ENCODE measurements around the gene FERMT2. TPM values are rescaled to one million over a fixed set of nuclear protein-coding genes. Genes with fewer than 3 reads are reported as not detected.

FERMT2 gene
- total and polyA plus RNA-seq, 4 donors, result 23.9 to 51.3 (median 40.4) TPM

DNA sequence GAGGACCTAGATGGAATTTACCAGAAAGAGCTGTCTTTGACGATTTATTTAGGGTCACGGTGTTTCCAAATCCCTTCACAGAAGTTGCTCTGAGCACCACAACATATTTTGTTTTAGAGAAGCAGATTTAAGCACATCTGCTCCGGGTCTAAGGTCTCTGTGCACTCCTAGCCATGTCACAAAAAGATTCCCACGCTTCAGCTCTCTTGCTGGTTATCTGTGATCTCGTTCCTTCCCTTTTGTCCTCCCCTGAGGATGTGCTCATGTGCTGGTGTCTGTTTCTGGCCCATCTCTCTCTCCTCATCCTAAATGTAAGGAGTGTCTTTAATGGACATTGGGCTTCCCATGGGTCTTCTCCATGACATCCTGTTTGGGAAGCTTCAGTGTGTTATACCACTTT lies 105.8 kb downstream of the FERMT2 start:
- Histone ChIP-seq H3K4me1 (ENCODE audit: control insufficient read depth in 4 of 4, insufficient read depth in 4 of 4, low read length in 3 of 4) (peaks cover 0 to 13% (median 5%) of the 10 kb centered on the region in 4 donors), H3K9ac (ENCODE audit: low read depth in 1 of 2, low read length in 2 of 2) (no peak overlapping the region), H3K27me3 (ENCODE audit: control insufficient read depth in 4 of 4, insufficient read depth in 4 of 4, low read length in 3 of 4) (no peaks in the 10 kb centered on the region), H3K4me3 (ENCODE audit: low read depth in 1 of 3, low read length in 3 of 3) (no peak overlapping the region), H3K36me3 (ENCODE audit: control insufficient read depth in 4 of 4, insufficient read depth in 3 of 4, low read depth in 1 of 4, low read length in 3 of 4) (no peaks in the 10 kb centered on the region), H3K27ac (ENCODE audit: low read depth in 1 of 2, low read length in 2 of 2) (peak overlapping the region; percentile 29 to 38), H3K9me3 (ENCODE audit: control insufficient read depth in 4 of 4, low read length in 3 of 4) (no peaks in the 10 kb centered on the region)
- WGBS, result 78% methylated on average over 5 of the region's 5 CpGs
- DNase-seq (ENCODE audit: low spot score), result no peak
- TF ChIP-seq FOXA1 (IDR thresholded peaks at IDR 0.05), result no peak
- no peak for TF ChIP-seq SP1 (IDR thresholded peaks at IDR 0.05)
- TF ChIP-seq GABPA (IDR thresholded peaks at IDR 0.05 in 1 of 2, conservative IDR thresholded peaks at IDR 0.05 in 1 of 2), result no peak
- no peak for TF ChIP-seq REST (IDR thresholded peaks at IDR 0.05)
- no peak for TF ChIP-seq YY1 (IDR thresholded peaks at IDR 0.05)
- TF ChIP-seq, protein P1, sequence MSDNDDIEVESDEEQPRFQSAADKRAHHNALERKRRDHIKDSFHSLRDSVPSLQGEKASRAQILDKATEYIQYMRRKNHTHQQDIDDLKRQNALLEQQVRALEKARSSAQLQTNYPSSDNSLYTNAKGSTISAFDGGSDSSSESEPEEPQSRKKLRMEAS (IDR thresholded peaks at IDR 0.05), result no peak
- TF ChIP-seq FOXA2 (IDR thresholded peaks at IDR 0.05), result no peak
- no peak for TF ChIP-seq JUND (IDR thresholded peaks at IDR 0.05)
- no peak for TF ChIP-seq TAF1 (conservative IDR thresholded peaks at IDR 0.05)
- no peak for TF ChIP-seq HNF4A (conservative IDR thresholded peaks at IDR 0.05)
- TF ChIP-seq, protein P2, sequence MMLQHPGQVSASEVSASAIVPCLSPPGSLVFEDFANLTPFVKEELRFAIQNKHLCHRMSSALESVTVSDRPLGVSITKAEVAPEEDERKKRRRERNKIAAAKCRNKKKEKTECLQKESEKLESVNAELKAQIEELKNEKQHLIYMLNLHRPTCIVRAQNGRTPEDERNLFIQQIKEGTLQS (IDR thresholded peaks at IDR 0.05), result no peak
- TF ChIP-seq ZBTB33 (IDR thresholded peaks at IDR 0.05), result no peak
- TF ChIP-seq HNF4G (IDR thresholded peaks at IDR 0.05), result no peak
- TF ChIP-seq EGR1 (IDR thresholded peaks at IDR 0.05; ENCODE audit: low read depth in 2 of 2), result no peak
- no peak for TF ChIP-seq NR2F2 (IDR thresholded peaks at IDR 0.05)
- TF ChIP-seq, protein P3, sequence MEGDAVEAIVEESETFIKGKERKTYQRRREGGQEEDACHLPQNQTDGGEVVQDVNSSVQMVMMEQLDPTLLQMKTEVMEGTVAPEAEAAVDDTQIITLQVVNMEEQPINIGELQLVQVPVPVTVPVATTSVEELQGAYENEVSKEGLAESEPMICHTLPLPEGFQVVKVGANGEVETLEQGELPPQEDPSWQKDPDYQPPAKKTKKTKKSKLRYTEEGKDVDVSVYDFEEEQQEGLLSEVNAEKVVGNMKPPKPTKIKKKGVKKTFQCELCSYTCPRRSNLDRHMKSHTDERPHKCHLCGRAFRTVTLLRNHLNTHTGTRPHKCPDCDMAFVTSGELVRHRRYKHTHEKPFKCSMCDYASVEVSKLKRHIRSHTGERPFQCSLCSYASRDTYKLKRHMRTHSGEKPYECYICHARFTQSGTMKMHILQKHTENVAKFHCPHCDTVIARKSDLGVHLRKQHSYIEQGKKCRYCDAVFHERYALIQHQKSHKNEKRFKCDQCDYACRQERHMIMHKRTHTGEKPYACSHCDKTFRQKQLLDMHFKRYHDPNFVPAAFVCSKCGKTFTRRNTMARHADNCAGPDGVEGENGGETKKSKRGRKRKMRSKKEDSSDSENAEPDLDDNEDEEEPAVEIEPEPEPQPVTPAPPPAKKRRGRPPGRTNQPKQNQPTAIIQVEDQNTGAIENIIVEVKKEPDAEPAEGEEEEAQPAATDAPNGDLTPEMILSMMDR (IDR thresholded peaks at IDR 0.05; ENCODE audit: low read depth, low read length, missing input control), result no peak
- no peak for TF ChIP-seq RXRA (IDR thresholded peaks at IDR 0.05)
- no peak for TF ChIP-seq RAD21 (IDR thresholded peaks at IDR 0.05)
